Islet precursor cell (in vitro differentiated cells): ENCODE results near the gene POLR3B.
"Not testable (repeated sequence)": the region's sequence is repeated elsewhere in the genome, so short reads cannot be mapped to it uniquely, and the experiment has no call there.

Experiments
- DNase-seq: peaks from one replicate; pipeline ENCODE4 v3.0.0-alpha.2; 2018

Gene POLR3B

DNA sequence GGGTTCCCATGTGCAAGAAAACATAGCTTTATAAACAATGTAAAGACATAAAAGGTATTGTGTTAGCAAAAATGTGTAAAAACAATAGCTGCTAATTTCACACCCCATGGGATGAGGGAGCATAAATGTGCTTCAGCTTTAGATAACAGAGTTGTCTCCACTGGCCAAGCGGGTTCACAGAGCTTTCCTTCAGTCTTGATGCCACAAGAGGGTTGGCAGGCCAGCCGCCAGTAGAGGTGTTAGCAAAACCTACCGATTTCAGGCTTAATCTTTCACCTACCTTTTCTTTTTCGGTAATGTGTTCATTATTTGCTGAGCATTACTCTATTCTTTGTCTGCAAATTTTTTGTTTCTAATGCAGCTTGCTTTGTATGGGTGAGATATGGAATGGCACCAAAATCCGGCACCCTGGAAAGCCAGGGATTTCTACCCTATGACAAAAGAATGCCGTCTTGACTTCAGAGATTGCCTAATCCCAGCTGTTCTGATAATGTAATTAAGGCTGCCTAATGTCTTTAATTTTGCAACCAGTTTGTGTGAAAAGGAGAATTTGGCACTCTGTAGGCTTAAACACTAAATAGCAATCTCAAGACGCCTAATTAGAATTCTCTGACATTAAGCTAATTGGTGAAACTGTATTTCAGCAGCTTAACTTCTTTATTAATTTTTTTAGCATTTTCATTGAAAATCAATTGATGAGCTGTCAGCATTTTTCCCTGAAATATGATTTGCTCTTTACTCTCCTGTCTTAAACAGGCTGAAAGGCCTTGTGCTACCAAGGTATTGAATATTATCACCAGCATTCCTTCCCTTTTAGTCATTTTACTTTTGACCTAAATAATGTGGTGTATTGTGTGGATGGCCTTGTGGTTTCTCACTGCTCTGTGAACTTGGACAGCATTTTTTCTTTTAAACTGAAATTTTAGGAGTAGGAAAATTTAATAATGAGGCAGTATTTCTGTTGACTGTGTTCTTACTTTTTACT, 60.7 kb downstream of the POLR3B start:
- no peak for DNase-seq

- DNase-seq = no peak
Measured at GRCh38 chr12:106418970-106419369, 61.4 kb downstream of the POLR3B start.

- no peak for DNase-seq
Measured at GRCh38 chr12:106423291-106423690, 65.7 kb downstream of the POLR3B start.

GRCh38 chr12:106425061-106425702, 67.6 kb downstream of the POLR3B start:
- DNase-seq = no peak

- DNase-seq = no peak
Measured at GRCh38 chr12:106427917-106428316, 70.4 kb downstream of the POLR3B start.

GRCh38 chr12:106428384-106428783, 70.8 kb downstream of the POLR3B start:
- DNase-seq = no peak

DNA sequence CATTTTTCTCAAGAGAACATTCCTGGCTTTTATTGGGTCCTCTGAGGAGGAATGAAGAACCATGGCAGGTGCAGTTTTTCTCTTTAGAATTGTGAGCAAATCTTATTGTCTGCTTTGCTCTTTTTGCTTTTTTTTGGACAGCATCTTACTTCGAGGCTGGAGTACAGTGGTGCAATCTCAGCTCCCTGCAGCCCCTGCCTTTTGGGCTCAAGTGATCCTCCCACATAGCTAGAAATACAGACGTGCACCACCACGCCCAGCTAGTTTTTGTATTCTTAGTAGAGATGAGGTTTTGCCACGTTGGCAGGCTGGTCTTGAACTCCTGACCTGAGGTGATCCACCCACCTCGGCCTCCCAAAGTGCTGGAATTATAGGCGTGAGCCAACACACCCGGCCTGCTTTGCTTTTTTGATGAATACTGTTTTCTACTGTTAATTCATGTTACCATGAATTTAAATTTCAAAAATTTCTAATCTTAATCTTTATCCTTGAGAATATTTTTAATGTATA, 71.5 kb downstream of the POLR3B start:
- no peak for DNase-seq

DNA sequence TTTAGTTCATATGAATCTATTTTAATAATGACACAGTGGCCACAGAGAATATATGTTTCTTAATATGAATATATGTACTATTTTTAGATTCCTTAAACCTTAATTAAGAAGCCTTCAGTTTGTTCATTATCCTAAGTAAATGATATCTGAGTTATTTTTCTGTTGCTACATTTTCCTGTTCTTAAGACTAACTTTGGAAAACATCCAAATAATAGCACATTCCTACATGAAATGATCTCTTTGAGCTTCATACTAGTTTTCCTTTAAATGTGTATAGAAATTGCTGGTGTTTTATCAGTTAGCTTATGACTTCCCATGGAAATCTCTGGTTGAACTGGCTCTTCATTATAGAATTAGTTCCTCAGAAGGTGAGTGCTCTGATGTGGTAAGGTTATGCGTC, 72.1 kb downstream of the POLR3B start:
- DNase-seq = no peak

DNA sequence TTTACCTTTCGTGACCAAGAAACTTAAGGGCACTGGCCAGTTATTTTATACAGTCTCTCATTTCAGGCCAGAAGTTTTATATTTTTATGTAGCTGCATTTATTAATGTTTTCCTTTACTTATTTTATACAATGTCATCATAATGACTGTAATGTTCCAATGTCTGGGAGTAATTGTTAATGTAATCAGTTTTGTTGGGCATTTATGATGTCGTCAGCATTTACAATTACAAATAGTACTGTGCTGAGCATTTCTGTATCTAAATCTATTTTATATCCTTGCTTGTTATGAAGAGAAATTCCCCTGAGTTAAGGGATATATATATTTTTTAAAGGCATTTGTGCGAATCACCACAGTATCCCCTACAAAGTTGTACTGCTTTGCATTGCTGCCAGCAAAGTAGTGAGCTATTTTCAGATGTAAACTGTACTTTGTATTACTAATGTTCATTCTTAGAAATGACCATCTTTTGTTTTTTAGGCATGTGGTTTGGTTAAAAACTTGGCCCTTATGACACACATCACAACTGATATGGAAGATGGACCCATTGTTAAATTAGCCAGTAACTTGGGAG, 74.4 kb downstream of the POLR3B start:
- DNase-seq = no peak

DNA sequence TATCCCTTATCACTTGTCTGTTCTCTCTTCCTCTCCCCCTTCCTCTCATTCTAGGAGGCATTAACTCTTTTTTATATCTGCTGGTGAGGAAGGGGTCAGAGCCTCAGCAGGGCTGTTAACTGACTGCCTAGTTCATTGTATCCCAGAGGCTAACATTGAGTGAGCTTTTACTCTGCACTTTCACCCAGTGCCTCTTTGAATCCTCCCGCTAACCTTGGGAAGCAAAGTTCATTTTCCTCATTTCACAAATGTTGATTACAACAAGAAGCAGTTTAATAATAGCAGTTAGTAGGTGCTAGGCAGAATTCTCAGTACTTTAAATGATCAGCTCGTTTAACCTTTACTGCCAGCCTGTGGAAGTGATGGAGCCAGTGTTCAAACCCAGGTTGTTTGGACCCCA, 75.5 kb downstream of the POLR3B start:
- DNase-seq = no peak

GRCh38 chr12:106434526-106434925, 77.0 kb downstream of the POLR3B start:
- DNase-seq = no peak

GRCh38 chr12:106436164-106436563, 78.6 kb downstream of the POLR3B start:
- DNase-seq = no peak

DNA sequence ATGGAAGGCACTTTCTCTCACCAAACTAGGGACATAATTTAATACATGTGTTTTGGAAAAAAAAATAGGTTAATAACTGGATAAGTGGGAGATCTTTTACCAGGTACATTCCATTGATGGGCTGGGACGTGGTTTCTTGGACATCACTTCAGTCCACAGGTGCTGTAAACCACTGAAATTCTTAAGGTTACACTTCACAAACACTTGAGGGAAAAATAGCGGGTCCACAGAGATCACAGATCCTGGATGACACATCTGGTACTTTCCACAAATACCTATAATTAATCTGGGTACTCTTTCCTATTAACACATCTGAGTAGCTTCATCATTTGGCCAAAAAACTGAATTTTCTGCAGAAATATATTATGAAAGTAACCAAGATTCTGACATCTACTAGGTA, 85.0 kb downstream of the POLR3B start:
- no peak for DNase-seq

DNA sequence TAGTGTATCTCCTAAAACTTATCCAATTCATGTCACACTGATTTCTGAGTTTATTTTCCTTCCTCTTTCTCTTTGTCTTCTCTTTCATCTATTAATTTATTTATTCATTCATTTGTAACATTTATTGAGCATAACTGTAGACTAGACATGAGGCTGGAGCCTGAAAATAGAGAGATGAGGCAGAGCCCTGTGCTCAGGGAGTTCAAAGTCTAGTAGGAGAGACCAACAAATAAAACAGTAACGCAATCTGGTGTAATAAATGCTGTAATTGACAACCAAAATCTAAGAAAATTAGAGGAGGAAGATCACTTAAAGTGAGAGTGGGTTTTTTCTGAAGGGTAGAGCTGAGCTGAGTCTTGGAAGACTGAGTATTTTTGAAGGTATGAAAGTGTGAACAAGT, 87.5 kb downstream of the POLR3B start:
- DNase-seq = no peak

DNA sequence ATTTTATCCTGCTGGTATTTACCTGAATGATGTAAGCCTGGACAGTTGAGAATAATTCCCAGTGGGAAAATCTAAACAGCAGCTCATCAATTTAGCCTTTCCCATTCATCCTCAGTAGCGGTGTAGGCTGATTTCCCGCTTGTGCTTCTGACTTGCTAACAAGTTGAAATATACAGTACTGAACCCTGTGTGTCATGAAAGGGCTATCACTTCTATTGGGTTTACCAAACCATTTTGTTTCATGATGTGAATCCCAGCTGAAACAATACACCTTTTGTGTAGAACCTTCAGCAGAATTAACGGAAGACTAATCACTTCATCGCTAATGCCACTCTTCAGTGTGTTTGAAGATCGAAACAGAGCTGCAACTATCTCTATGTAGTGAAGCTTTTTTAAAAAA, 88.4 kb downstream of the POLR3B start:
- DNase-seq = no peak

DNA sequence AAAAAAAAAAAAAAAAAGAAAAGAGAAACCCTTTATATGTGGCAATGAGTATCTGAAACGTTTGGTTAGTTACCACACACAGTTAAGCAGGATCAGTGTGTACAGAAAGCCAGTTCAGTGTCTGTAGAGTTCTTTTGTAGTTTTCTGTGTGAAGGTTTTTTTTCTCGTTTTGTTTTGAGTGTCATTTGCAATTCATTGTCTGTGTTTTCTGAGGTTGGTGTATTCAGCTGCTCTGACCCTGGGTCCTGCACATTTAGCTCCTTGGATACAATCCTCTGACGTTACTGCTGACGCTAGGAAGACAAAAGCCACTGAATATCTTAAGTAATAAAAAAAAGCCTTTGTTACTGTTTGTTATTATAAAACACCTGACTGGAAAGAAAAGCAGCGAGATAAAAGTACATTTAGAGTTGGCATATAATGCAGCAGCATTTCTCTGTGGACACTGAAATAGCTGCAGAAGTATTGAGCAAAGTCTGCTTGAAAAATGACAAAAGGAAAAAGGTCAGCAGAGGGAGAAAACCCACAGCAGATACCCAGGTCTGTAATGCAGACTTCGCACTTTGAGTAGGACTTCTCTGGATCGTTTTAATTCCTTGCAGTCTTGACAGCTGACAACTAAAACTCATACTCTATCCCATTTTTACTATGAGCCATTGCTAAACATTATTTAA, 89.0 kb downstream of the POLR3B start:
- no peak for DNase-seq

GRCh38 chr12:106452309-106452708, 94.8 kb downstream of the POLR3B start:
- no peak for DNase-seq

DNA sequence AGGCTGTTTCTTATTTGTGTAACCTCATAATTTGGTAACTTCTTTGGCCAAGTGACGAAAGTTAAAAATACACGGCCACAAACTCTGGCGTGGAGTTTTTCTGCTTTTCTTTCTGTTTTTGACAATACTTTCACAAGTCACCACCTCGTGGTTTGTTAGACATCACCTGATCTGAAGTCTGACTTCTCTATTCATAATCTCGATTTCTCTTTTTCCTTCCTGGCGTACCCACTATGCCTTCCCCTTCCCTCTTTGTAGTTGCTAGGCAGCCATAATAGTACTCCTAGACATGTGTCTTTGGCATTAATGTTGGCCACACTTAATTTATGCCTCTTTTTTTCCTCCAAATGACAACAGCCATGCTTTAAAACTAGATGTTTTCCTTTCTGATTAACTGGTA, 97.6 kb downstream of the POLR3B start:
- no peak for DNase-seq

- no peak for DNase-seq
Measured at GRCh38 chr12:106459124-106459523, 101.6 kb downstream of the POLR3B start.

- no peak for DNase-seq
Measured at GRCh38 chr12:106459534-106459933, 102.0 kb downstream of the POLR3B start.

DNA sequence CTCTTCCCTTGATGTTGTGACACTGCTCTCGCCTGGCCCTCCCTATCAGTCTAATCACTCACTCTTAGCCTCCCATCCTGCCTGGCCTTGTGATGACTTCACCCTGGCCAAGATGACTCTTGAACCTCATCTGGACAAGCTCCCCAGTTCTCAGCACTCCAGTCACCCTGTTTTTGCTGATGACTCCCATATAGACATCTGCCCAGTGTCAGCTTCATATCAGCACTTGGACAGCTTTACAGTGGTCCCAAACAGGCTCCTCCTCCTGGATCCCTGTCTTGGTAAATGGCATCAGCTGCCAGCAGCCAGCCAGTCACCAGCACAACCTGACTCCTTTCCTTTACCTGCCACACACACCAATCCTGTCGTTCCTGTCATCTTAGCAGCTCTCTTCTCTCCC, 104.2 kb downstream of the POLR3B start:
- no peak for DNase-seq

DNA sequence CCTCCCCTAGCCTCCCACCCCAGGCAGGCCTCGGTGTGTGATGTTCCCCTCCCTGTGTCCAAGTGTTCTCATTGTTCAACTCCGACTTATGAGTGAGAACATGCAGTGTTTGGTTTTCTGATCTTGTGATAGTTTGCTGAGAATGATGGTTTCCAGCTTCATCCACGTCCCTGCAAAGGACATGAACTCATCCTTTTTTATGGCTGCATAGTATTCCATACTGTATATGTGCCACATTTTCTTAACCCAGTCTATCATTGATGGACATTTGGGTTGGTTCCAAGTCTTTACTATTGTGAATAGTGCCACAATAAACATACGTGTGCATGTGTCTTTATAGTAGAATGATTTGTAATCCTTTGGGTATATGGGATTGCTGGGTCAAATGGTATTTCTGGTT, 108.1 kb downstream of the POLR3B start:
- not testable (repeated sequence) for DNase-seq

- not testable (repeated sequence) for DNase-seq
Measured at GRCh38 chr12:106475662-106476061, 118.1 kb downstream of the POLR3B start.
